Measurements from ENCODE around the gene GALNT12. TPM values are rescaled to one million over a fixed set of nuclear protein-coding genes. Genes with fewer than 3 reads are reported as not detected.

GALNT12 gene
- total and polyA plus RNA-seq, 2 experiments from 2014 or later, result 14.6 to 23.6 TPM

GRCh38 chr9:98870782-98871557 lies 63.5 kb downstream of the GALNT12 start:
- H3K9me3 Mint-ChIP-seq, result peaks cover 10% of the 10 kb centered on the region
- no peak for DNase-seq (ENCODE audit: low spot score)

GRCh38 chr9:98871558-98872065 lies 64.1 kb downstream of the GALNT12 start:
- Histone ChIP-seq H4K20me1 (replicated peaks; ENCODE audit: insufficient read depth) (no peaks in the 10 kb centered on the region), H3F3A (replicated peaks; ENCODE audit: low read depth) (no peaks in the 10 kb centered on the region), H3K4me2 (no peak overlapping the region), H3K27ac (ENCODE audit: low read depth) (no peak overlapping the region), H3K79me2 (replicated peaks; ENCODE audit: insufficient read depth) (no peaks in the 10 kb centered on the region), H3K4me1 (ENCODE audit: insufficient read depth) (no peaks in the 10 kb centered on the region), H2AFZ (no peak overlapping the region), H3K36me3 (ENCODE audit: insufficient read depth) (no peaks in the 10 kb centered on the region), H3K4me3 (no peak overlapping the region), H3K9me2 (ENCODE audit: insufficient read depth) (peaks cover 17% of the 10 kb centered on the region; the same call in 1 of the 2 replicates), H3K27me3 (ENCODE audit: insufficient read depth) (no peaks in the 10 kb centered on the region)
- no peak for TF ChIP-seq NANOG (IDR thresholded peaks at IDR 0.05; ENCODE audit: borderline replicate concordance)
- TF ChIP-seq, protein P1, sequence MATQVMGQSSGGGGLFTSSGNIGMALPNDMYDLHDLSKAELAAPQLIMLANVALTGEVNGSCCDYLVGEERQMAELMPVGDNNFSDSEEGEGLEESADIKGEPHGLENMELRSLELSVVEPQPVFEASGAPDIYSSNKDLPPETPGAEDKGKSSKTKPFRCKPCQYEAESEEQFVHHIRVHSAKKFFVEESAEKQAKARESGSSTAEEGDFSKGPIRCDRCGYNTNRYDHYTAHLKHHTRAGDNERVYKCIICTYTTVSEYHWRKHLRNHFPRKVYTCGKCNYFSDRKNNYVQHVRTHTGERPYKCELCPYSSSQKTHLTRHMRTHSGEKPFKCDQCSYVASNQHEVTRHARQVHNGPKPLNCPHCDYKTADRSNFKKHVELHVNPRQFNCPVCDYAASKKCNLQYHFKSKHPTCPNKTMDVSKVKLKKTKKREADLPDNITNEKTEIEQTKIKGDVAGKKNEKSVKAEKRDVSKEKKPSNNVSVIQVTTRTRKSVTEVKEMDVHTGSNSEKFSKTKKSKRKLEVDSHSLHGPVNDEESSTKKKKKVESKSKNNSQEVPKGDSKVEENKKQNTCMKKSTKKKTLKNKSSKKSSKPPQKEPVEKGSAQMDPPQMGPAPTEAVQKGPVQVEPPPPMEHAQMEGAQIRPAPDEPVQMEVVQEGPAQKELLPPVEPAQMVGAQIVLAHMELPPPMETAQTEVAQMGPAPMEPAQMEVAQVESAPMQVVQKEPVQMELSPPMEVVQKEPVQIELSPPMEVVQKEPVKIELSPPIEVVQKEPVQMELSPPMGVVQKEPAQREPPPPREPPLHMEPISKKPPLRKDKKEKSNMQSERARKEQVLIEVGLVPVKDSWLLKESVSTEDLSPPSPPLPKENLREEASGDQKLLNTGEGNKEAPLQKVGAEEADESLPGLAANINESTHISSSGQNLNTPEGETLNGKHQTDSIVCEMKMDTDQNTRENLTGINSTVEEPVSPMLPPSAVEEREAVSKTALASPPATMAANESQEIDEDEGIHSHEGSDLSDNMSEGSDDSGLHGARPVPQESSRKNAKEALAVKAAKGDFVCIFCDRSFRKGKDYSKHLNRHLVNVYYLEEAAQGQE (IDR thresholded peaks at IDR 0.05; ENCODE audit: unreplicated experiment), result no peak
- TF ChIP-seq CREB1 (CRISPR knock-in tag; IDR thresholded peaks at IDR 0.05; ENCODE audit: low read depth), result no peak
- TF ChIP-seq ZNF331 (CRISPR knock-in tag; IDR thresholded peaks at IDR 0.05; ENCODE audit: low read depth), result no peak
- TF ChIP-seq STAT1 (IDR thresholded peaks at IDR 0.05; ENCODE audit: unreplicated experiment), result no peak
- H3K9me3 Mint-ChIP-seq, result peaks cover 10% of the 10 kb centered on the region
- no peaks in the 10 kb centered on the region; the same call in 2 of the 3 replicates for H3K4me1 Mint-ChIP-seq
- no peak overlapping the region for H3K4me3 Mint-ChIP-seq
- peaks cover 10% of the 10 kb centered on the region for H3K27me3 Mint-ChIP-seq (ENCODE audit: insufficient read depth, low read depth, poor library complexity)
- DNase-seq (ENCODE audit: low spot score) (no peak), ATAC-seq (no peak)
- no peak overlapping the region for H3K27ac Mint-ChIP-seq
- no peaks in the 10 kb centered on the region for H3K36me3 Mint-ChIP-seq (ENCODE audit: low read depth)

More at GRCh38 chr9:98870782-98871557, 63.5 kb downstream of the GALNT12 start:
- Histone ChIP-seq H3K27ac (ENCODE audit: low read depth) (no peak overlapping the region), H3K36me3 (ENCODE audit: insufficient read depth) (no peaks in the 10 kb centered on the region), H4K20me1 (replicated peaks; ENCODE audit: insufficient read depth) (no peaks in the 10 kb centered on the region), H3K4me1 (ENCODE audit: insufficient read depth) (no peaks in the 10 kb centered on the region), H3K9me2 (ENCODE audit: insufficient read depth) (peaks cover 22% of the 10 kb centered on the region; the same call in 1 of the 2 replicates), H3K4me3 (no peak overlapping the region), H3K27me3 (ENCODE audit: insufficient read depth) (no peaks in the 10 kb centered on the region), H3K79me2 (replicated peaks; ENCODE audit: insufficient read depth) (no peaks in the 10 kb centered on the region), H3F3A (replicated peaks; ENCODE audit: low read depth) (no peaks in the 10 kb centered on the region), H3K4me2 (no peak overlapping the region), H2AFZ (no peak overlapping the region)
- Mint-ChIP-seq H3K4me1 (no peaks in the 10 kb centered on the region), H3K27ac (no peak overlapping the region), H3K27me3 (ENCODE audit: insufficient read depth, low read depth, poor library complexity) (peaks cover 8% of the 10 kb centered on the region), H3K4me3 (no peak overlapping the region), H3K36me3 (ENCODE audit: low read depth) (no peaks in the 10 kb centered on the region)
- no peak for TF ChIP-seq EZH2 (IDR thresholded peaks at IDR 0.05; ENCODE audit: low read depth, unreplicated experiment)
- TF ChIP-seq, protein P2, sequence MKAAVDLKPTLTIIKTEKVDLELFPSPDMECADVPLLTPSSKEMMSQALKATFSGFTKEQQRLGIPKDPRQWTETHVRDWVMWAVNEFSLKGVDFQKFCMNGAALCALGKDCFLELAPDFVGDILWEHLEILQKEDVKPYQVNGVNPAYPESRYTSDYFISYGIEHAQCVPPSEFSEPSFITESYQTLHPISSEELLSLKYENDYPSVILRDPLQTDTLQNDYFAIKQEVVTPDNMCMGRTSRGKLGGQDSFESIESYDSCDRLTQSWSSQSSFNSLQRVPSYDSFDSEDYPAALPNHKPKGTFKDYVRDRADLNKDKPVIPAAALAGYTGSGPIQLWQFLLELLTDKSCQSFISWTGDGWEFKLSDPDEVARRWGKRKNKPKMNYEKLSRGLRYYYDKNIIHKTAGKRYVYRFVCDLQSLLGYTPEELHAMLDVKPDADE (IDR thresholded peaks at IDR 0.05), result no peak
- TF ChIP-seq CTCF (conservative IDR thresholded peaks at IDR 0.05; ENCODE audit: low read depth in 2 of 2), result no peak
- TF ChIP-seq JUNB (IDR thresholded peaks at IDR 0.05; ENCODE audit: unreplicated experiment), result no peak
- no peak for TF ChIP-seq POLR2AphosphoS5 (IDR thresholded peaks at IDR 0.05; ENCODE audit: low read depth)
- no peak for TF ChIP-seq ZNF114 (CRISPR knock-in tag; IDR thresholded peaks at IDR 0.05)
- TF ChIP-seq EZH2phosphoT487 (IDR thresholded peaks at IDR 0.05; ENCODE audit: unreplicated experiment), result no peak
- no peak for TF ChIP-seq NANOG (IDR thresholded peaks at IDR 0.05; ENCODE audit: borderline replicate concordance)
- ATAC-seq, result no peak
